K562 (cell line): ENCODE measurements around the gene CIAO2B. TPM values are rescaled to one million over a fixed set of nuclear protein-coding genes. Genes with fewer than 3 reads are reported as not detected.

Experiments used
- ATAC-seq: fragments of 200-7000 bp; cut with Tn5 transposase; 3 replicates; pipeline ENCODE4 v1.9.1; 2020; ENCODE audit warnings: moderate library complexity
- BruUV-seq: library from RNA; stranded (reverse); fragments of 400-500 nt; replicated peaks from 2 replicates; lab custom pipeline; 2021; lab: Mats Ljungman, UMichigan
- CTCF ChIA-PET: fragments of 300-600 bp; formaldehyde crosslinking; extraction: SDS; loops from one replicate; lab custom pipeline; 2021; ENCODE audit warnings: low intra/inter-chr PET ratio; lab: Yijun Ruan, JAX
- POLR2A ChIA-PET: fragments of 300-600, 350-650 bp; sonication (Branson Sonifier 250); formaldehyde crosslinking; extraction: SDS; loops from one replicate; lab custom pipeline; 2021; ENCODE audit warnings: antibody characterized with exemption, inconsistent platforms; lab: Yijun Ruan, JAX
- DNase-seq, 4 experiments: peaks; one replicate each; pipeline versions ENCODE4 v3.0.0 to v3.0.0-alpha.2; 2011 to 2018; ENCODE audit warnings: low spot score in 3 of 4, mixed read lengths in 3 of 4; ENCODE audit errors: extremely low read depth in 1 of 4
- FAIRE-seq: peaks from 2 replicates; lab custom pipeline; 2011; peaks lifted over from hg19 to GRCh38; lab: Jason Lieb, UNC
- H2AFZ ChIP-seq: 2 replicates; pipeline ENCODE4 v1.6.0; 2011; ENCODE audit warnings: low read depth, low read length, control low read depth, inconsistent platforms
- H3K27ac ChIP-seq: fragments of 200-600 bp; 3 replicates; pipeline ENCODE4 v1.8.0; 2011; ENCODE audit warnings: low read depth, mild to moderate bottlenecking, control low read depth, inconsistent platforms, low read length, moderate library complexity, mixed read lengths; ENCODE audit errors: extremely low read depth
- H3K27me3 ChIP-seq, 2 experiments: fragments of 300-600 bp in 1 of 2; 2 replicates in 1 of 2; 3 replicates in 1 of 2; pipeline versions ENCODE4 v1.6.0 to v1.8.0; 2011; ENCODE audit warnings: inconsistent platforms in 2 of 2, low read length in 2 of 2, mild to moderate bottlenecking in 1 of 2, mixed read lengths in 1 of 2, moderate library complexity in 1 of 2; ENCODE audit not compliant: control insufficient read depth in 2 of 2, insufficient read depth in 2 of 2
- H3K36me3 ChIP-seq: fragments of 300-600 bp; 3 replicates; pipeline ENCODE4 v1.8.0; 2011; ENCODE audit warnings: mild to moderate bottlenecking, low read length, inconsistent platforms; ENCODE audit not compliant: control insufficient read depth, insufficient read depth
- H3K4me1 ChIP-seq, 2 experiments: fragments of 200-600 bp in 1 of 2; replicated peaks in 1 of 2; 2 replicates in 1 of 2; 3 replicates in 1 of 2; pipeline versions ENCODE4 v1.5.1 to v1.8.0; 2011; ENCODE audit warnings: inconsistent platforms in 2 of 2, low read length in 2 of 2, mild to moderate bottlenecking in 1 of 2, mixed read lengths in 1 of 2, moderate library complexity in 1 of 2; ENCODE audit not compliant: control insufficient read depth in 2 of 2, insufficient read depth in 2 of 2
- H3K4me2 ChIP-seq: 2 replicates; pipeline ENCODE4 v1.6.1; 2011; ENCODE audit warnings: low read length, control low read depth, inconsistent platforms, mixed read lengths; ENCODE audit not compliant: insufficient read depth
- H3K4me3 ChIP-seq: fragments of 200-600 bp; sonication (generic), shearing (Covaris generic); 2 replicates; pipeline ENCODE4 v1.5.1; 2016; ENCODE audit warnings: control low read depth, inconsistent platforms
- H3K79me2 ChIP-seq: fragments of 200-600 bp; 3 replicates; pipeline ENCODE4 v1.8.0; 2011; ENCODE audit warnings: low read length, inconsistent platforms; ENCODE audit not compliant: control insufficient read depth, insufficient read depth
- H3K9ac ChIP-seq, 2 experiments: 2 replicates each; pipeline versions ENCODE4 v1.6.0 to v1.6.1; 2011; ENCODE audit warnings: low read depth in 2 of 2, low read length in 2 of 2, control low read depth in 1 of 2, inconsistent platforms in 1 of 2, mild to moderate bottlenecking in 1 of 2, mixed read lengths in 1 of 2; ENCODE audit not compliant: insufficient read depth in 1 of 2
- H3K9me1 ChIP-seq: one replicate; pipeline ENCODE4 v1.6.0; 2011; ENCODE audit warnings: inconsistent platforms, mild to moderate bottlenecking, low read length, moderate library complexity; ENCODE audit not compliant: control insufficient read depth, insufficient read depth
- H3K9me3 ChIP-seq: replicated peaks from 2 replicates; pipeline ENCODE4 v1.5.1; 2011; ENCODE audit warnings: low read depth, low read length, inconsistent platforms; ENCODE audit not compliant: control insufficient read depth, insufficient read depth
- H4K20me1 ChIP-seq: replicated peaks from 2 replicates; pipeline ENCODE4 v1.6.1; 2011; ENCODE audit warnings: low read length, inconsistent platforms, mixed read lengths; ENCODE audit not compliant: control insufficient read depth, insufficient read depth
- ADNP ChIP-seq: fragments of 200-800 bp; sonication (Bioruptor generic); IDR thresholded peaks from 2 replicates; pipeline ENCODE4 v1.6.1; 2016; ENCODE audit warnings: missing genetic modification characterization, missing compliant biosample characterization
- BCOR ChIP-seq: fragments of 450-650 bp; IDR thresholded peaks from 2 replicates; pipeline ENCODE4 v1.6.1; 2016
- ELF2 ChIP-seq: fragments of 250-450 bp; sonication (Bioruptor Pico); IDR thresholded peaks from 2 replicates; pipeline ENCODE4 v1.5.0; 2021; ENCODE audit warnings: mild to moderate bottlenecking
- ESRRA ChIP-seq: fragments of 450-650 bp; IDR thresholded peaks from 2 replicates; pipeline ENCODE4 v1.6.1; 2014; ENCODE audit warnings: low read depth, mild to moderate bottlenecking, moderate library complexity, borderline replicate concordance
- JUN ChIP-seq, 2 experiments: sonication (generic) in 1 of 2; formaldehyde crosslinking in 1 of 2; IDR thresholded peaks; 2 replicates each; pipeline versions ENCODE4 v1.6.1 to v1.8.0; 2012 to 2022; ENCODE audit warnings: borderline replicate concordance in 2 of 2, mild to moderate bottlenecking in 2 of 2, improper control_type of control experiment in 1 of 2, low read depth in 1 of 2, low read length in 1 of 2, missing genetic modification reagents in 1 of 2
- KDM1A ChIP-seq, 2 experiments: fragments of 450-650 bp; IDR thresholded peaks; 2 replicates each; pipeline ENCODE4 v1.6.1; 2016; ENCODE audit warnings: mild to moderate bottlenecking in 2 of 2
- KLF13 ChIP-seq: fragments of 450-650 bp; IDR thresholded peaks from 2 replicates; pipeline ENCODE4 v1.6.1; 2016; ENCODE audit warnings: missing genetic modification characterization, low read depth, mild to moderate bottlenecking, missing compliant biosample characterization, moderate library complexity, borderline replicate concordance
- PTTG1 ChIP-seq: fragments of 450-650 bp; IDR thresholded peaks from 2 replicates; pipeline ENCODE4 v1.6.1; 2016; ENCODE audit warnings: low read depth, mild to moderate bottlenecking, missing genetic modification characterization, missing compliant biosample characterization
- RAD51 ChIP-seq: fragments of 450-650 bp; IDR thresholded peaks from 2 replicates; pipeline ENCODE4 v1.7.1; 2016; ENCODE audit warnings: low read depth, mild to moderate bottlenecking, borderline replicate concordance
- RBBP5 ChIP-seq: fragments of 200-600 bp; sonication (generic); IDR thresholded peaks from 2 replicates; pipeline ENCODE4 v1.6.1; 2012; ENCODE audit warnings: borderline replicate concordance, mild to moderate bottlenecking, low read length, control low read depth, inconsistent platforms; ENCODE audit not compliant: insufficient read depth, poor library complexity, severe bottlenecking
- RBM22 ChIP-seq: fragments of 200-400 bp; formaldehyde crosslinking; IDR thresholded peaks from 2 replicates; pipeline ENCODE4 v1.6.1; 2018; ENCODE audit warnings: low read length, low read depth; ENCODE audit not compliant: poor library complexity, severe bottlenecking
- RBM25 ChIP-seq: fragments of 200-400 bp; formaldehyde crosslinking; IDR thresholded peaks from 2 replicates; pipeline ENCODE4 v1.6.1; 2018; ENCODE audit warnings: low read length, low read depth, moderate library complexity; ENCODE audit not compliant: severe bottlenecking
- RFX1 ChIP-seq: fragments of 450-650 bp; IDR thresholded peaks from 2 replicates; pipeline ENCODE4 v1.6.1; 2016; ENCODE audit warnings: mild to moderate bottlenecking, moderate library complexity
- TEAD1 ChIP-seq, 2 experiments: fragments of 450-650 bp in 1 of 2; sonication (generic) in 1 of 2; formaldehyde crosslinking; IDR thresholded peaks; 2 replicates each; pipeline versions ENCODE4 v1.4.0 to v1.8.0; 2020 to 2022; ENCODE audit warnings: mild to moderate bottlenecking in 2 of 2, missing genetic modification reagents in 1 of 2
- THRAP3 ChIP-seq: fragments of 450-650 bp; IDR thresholded peaks from 2 replicates; pipeline ENCODE4 v1.6.1; 2016; ENCODE audit warnings: mild to moderate bottlenecking, inconsistent platforms, borderline replicate concordance
- ZC3H8 ChIP-seq: fragments of 450-650 bp; IDR thresholded peaks from 2 replicates; pipeline ENCODE4 v1.6.1; 2017
- ZNF324 ChIP-seq: fragments of 250-450 bp; sonication (Bioruptor Pico); IDR thresholded peaks from 2 replicates; pipeline ENCODE4 v1.4.0; 2020; ENCODE audit warnings: mild to moderate bottlenecking
- ZNF644 ChIP-seq: fragments of 200-800 bp; sonication (Bioruptor generic); IDR thresholded peaks from 2 replicates; pipeline ENCODE4 v1.6.1; 2016; ENCODE audit warnings: low read depth, missing genetic modification characterization, missing compliant biosample characterization
- WGBS: fragments of 100-300 bp; shearing (Covaris generic); methylation state at CpG from one replicate; pipeline ENCODE4 v1.1.6; 2016; ENCODE audit warnings: low coverage, mixed read lengths; ENCODE audit not compliant: insufficient coverage; ENCODE audit errors: missing lambda C conversion rate; 5-methylcytosine and 5-hydroxymethylcytosine counted together
- in situ Hi-C: fragments of 300-500 bp; cut with MboI; formaldehyde crosslinking; loops from 4 replicates; pipeline ENCODE4 v1.15.0; 2018; ENCODE audit warnings: inconsistent platforms, mixed read lengths
- intact Hi-C: fragments of 100-400 bp; cut with micrococcal nuclease; formaldehyde crosslinking; loops from 2 replicates; pipeline ENCODE4 v1.14.2; 2022
- polyA plus RNA-seq, 8 experiments: library from polyadenylated mRNA; depleted of rRNA in 4 of 8; stranded (reverse) in 5 of 8; unstranded in 3 of 8; fragments of >200 nt; fragmentation: Nextera tagmentation in 2 of 8; fragmentation: Illumina TruSeq in 1 of 8; extraction: Ambion mirVana in 2 of 8; extraction: Trizol in 1 of 8; gene quantifications; 2 replicates each; pipeline versions ENCODE4 v1.2.1 to v1.2.3, GENCODE V29; 2011 to 2014; ENCODE audit warnings: inconsistent platforms in 1 of 8, missing spikeins in 1 of 8
- total RNA-seq, 7 experiments: library from RNA; depleted of rRNA in 6 of 7; stranded (reverse); fragments of >200 nt in 6 of 7; fragmentation: Illumina TruSeq in 2 of 7; extraction: Trizol in 2 of 7; gene quantifications; 2 replicates each; pipeline versions ENCODE4 v1.2.1 to v1.2.3, GENCODE V29; 2011 to 2021; ENCODE audit warnings: low replicate concordance in 1 of 7
- TF ChIP-seq, protein P1 (sequence below): fragments of 450-650 bp; IDR thresholded peaks from 2 replicates; pipeline ENCODE4 v1.6.1; 2016; ENCODE audit warnings: antibody characterized with exemption
- TF ChIP-seq, protein P2 (sequence below): fragments of 450-650 bp; IDR thresholded peaks from 2 replicates; pipeline ENCODE4 v1.6.1; 2016; ENCODE audit warnings: borderline replicate concordance

The CIAO2B gene
- total and polyA plus RNA-seq, 9 of the 15 experiments (the other 6 are each of a cell fraction or from before 2014, with no cell fraction given), result 86.8 to 182 (median 113) TPM

DNA sequence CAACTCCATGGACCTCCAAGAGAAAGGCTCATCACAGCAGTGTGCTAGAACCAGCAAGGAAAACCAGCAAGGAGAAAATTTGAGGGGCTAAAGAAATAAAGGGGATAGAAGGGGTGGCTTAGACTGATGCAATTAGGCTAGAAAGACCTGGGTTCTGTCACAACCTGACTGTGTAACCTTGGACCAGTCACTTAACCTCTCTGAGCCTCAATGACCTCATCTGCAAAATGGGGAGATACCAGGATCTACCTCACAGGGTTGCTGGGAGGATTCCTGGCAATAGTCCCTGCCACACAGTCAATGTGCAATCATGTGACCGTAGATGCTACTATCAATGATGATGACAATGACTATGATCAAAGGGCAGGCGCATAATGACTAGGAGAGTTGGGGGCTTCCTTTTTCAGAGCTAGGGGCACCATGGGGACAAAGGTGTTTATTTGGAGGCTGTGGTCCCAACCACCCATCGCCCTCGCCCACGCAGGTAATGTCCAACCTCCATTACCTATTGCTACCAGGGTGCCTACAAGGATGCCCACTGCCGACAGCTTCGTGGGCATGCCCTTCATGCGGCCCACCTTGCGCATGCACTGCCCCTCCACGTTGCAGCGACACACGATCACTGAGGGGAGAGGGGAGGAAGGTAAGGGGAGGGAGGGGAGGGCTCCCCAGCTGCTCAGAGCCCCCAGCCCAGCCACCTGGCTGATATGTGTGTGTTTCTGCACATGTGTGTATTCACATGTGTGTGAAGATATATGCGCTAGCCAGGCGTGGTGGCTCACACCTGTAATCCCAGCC, 25.2 kb downstream of the CIAO2B start:
- no peak overlapping the region for H3K9ac ChIP-seq
- no peak for FAIRE-seq
- no peaks in the 10 kb centered on the region for H3K9me3 ChIP-seq
- H3K4me2 ChIP-seq, result no peak overlapping the region
- in situ Hi-C loops, result no loop called here
- WGBS, result 50% methylated on average over 9 of the region's 14 CpGs
- H3K27me3 ChIP-seq, result peaks cover 0 to 9% of the 10 kb centered on the region in 2 experiments; a peak in 2 of 5 replicates
- no peak overlapping the region for H2AFZ ChIP-seq
- ChIA-PET POLR2A (interaction anchor here (0.9 to 2.4 kb wide), 2 partner anchors 19 to 59 kb away, joined by 3 to 10 read pairs; no protein-coding TSS in a partner anchor), CTCF (no interaction called here)
- no peak overlapping the region for H3K4me3 ChIP-seq
- no peak for DNase-seq
- no peaks in the 10 kb centered on the region for H3K79me2 ChIP-seq
- no peak for ATAC-seq
- H3K4me1 ChIP-seq, result peaks cover 13 to 29% of the 10 kb centered on the region in 2 experiments; a peak in 4 of 5 replicates
- no TSS peak for BruUV-seq
- H4K20me1 ChIP-seq, result no peaks in the 10 kb centered on the region
- no peak overlapping the region for H3K27ac ChIP-seq
- no peaks in the 10 kb centered on the region for H3K9me1 ChIP-seq
- H3K36me3 ChIP-seq, result no peaks in the 10 kb centered on the region
- intact Hi-C loops, result no loop called here
- TF ChIP-seq ZC3H8 (no peak), ZNF644 (tag) (no peak), THRAP3 (no peak), RBM25 (peak; percentile 83), RBM22 (no peak), RAD51 (no peak), ZNF324 (CRISPR knock-in tag) (no peak), TEAD1 (CRISPR knock-in tag; IDR thresholded peaks at IDR 0.05) (no peak), JUN (IDR thresholded peaks at IDR 0.05; ENCODE audit: borderline replicate concordance, low read depth, low read length) (no peak), JUN (CRISPR knock-in tag; IDR thresholded peaks at IDR 0.05; ENCODE audit: borderline replicate concordance) (no peak), PTTG1 (tag) (no peak), ESRRA (peak; percentile 85), KDM1A (IDR thresholded peaks at IDR 0.05) (peak; percentile 68 to 71), KLF13 (no peak), ADNP (peak; percentile 65), BCOR (peak; percentile 78), RFX1 (no peak), RBBP5 (no peak), ELF2 (no peak)
- TF ChIP-seq, protein P1, sequence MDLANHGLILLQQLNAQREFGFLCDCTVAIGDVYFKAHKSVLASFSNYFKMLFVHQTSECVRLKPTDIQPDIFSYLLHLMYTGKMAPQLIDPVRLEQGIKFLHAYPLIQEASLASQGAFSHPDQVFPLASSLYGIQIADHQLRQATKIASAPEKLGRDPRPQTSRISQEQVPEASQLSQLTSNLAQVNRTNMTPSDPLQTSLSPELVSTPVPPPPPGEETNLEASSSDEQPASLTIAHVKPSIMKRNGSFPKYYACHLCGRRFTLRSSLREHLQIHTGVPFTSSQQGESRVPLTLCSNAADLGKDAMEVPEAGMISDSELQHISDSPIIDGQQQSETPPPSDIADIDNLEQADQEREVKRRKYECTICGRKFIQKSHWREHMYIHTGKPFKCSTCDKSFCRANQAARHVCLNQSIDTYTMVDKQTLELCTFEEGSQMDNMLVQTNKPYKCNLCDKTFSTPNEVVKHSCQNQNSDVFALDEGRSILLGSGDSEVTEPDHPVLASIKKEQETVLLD, result no peak
- TF ChIP-seq, protein P2, sequence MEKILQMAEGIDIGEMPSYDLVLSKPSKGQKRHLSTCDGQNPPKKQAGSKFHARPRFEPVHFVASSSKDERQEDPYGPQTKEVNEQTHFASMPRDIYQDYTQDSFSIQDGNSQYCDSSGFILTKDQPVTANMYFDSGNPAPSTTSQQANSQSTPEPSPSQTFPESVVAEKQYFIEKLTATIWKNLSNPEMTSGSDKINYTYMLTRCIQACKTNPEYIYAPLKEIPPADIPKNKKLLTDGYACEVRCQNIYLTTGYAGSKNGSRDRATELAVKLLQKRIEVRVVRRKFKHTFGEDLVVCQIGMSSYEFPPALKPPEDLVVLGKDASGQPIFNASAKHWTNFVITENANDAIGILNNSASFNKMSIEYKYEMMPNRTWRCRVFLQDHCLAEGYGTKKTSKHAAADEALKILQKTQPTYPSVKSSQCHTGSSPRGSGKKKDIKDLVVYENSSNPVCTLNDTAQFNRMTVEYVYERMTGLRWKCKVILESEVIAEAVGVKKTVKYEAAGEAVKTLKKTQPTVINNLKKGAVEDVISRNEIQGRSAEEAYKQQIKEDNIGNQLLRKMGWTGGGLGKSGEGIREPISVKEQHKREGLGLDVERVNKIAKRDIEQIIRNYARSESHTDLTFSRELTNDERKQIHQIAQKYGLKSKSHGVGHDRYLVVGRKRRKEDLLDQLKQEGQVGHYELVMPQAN, result no peak
